ENCODE data around the gene SHC1. TPM values are rescaled to one million over a fixed set of nuclear protein-coding genes. Genes with fewer than 3 reads are reported as not detected.

SHC1 gene
- polyA plus RNA-seq, 1 of the 3 experiments (the other 2 are of a cell fraction) = 338 TPM

GRCh38 chr1:155012776-155013602 is 42.4 kb upstream of the SHC1 start (continued):
- TF ChIP-seq, protein P1, sequence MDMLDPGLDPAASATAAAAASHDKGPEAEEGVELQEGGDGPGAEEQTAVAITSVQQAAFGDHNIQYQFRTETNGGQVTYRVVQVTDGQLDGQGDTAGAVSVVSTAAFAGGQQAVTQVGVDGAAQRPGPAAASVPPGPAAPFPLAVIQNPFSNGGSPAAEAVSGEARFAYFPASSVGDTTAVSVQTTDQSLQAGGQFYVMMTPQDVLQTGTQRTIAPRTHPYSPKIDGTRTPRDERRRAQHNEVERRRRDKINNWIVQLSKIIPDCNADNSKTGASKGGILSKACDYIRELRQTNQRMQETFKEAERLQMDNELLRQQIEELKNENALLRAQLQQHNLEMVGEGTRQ (IDR thresholded peaks at IDR 0.05; ENCODE audit: borderline replicate concordance, low read depth, low read length) = no peak
- TF ChIP-seq SMC3 (IDR thresholded peaks at IDR 0.05; ENCODE audit: low read depth, low read length) = no peak
- TF ChIP-seq TCF12 (IDR thresholded peaks at IDR 0.05) = no peak

DNA sequence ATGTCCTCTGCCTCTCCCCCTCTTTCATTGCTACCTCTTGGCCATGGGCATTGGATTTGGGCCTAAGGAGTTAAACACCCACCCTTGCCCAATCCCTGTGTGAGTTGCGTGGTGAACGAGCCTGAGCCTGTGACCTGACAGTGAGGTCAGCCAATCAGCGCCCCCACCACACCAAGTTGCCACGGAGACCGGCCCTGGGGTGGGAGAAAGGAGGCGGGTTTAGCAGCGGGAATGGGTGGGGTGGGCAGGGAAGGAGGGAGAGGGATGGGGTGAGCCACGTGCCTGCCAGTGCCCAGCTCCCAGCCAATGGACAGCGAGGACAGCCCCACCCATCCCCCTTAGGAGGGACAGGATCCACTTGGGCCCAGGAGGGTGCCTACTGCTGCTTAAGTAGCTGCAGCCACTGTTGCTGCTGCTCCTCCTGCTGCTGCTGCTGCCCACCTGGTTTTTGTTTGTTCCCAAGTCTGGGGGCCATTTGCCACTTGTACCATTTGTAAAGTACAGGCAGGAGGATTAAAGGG is 41.5 kb upstream of the SHC1 start:
- POLR2A ChIA-PET = interaction anchor here (1.4 kb wide), 1 partner anchor 10 kb away, joined by 4 read pairs; no protein-coding TSS in a partner anchor
- CTCF ChIA-PET = interaction anchor here (0.7 to 9.3 kb wide), 8 partner anchors 9 to 134 kb away, joined by 3 to 149 read pairs (median 3); partner anchors contain the start of genes ADAM15 and ZBTB7B
- Histone ChIP-seq H2AFZ (ENCODE audit: low read depth) (no peak overlapping the region), H3K9ac (no peak overlapping the region), H3K4me1 (ENCODE audit: control insufficient read depth in 1 of 2, insufficient read depth in 2 of 2, low read depth in 1 of 2, low read length in 1 of 2) (peaks cover 0 to 12% of the 10 kb centered on the region in 2 experiments; a peak in 1 of 4 replicates), H3K36me3 (replicated peaks in 1 of 2; ENCODE audit: control insufficient read depth in 1 of 2, insufficient read depth in 2 of 2, low read length in 1 of 2) (peaks cover 0 to 22% of the 10 kb centered on the region in 2 experiments), H3K9me3 (no peaks in the 10 kb centered on the region), H3F3A (replicated peaks; ENCODE audit: insufficient read depth) (no peaks in the 10 kb centered on the region), H3K27me3 (ENCODE audit: insufficient read depth) (no peaks in the 10 kb centered on the region), H3K4me3 (ENCODE audit: low read depth in 2 of 2, low read length in 1 of 2) (no peak overlapping the region), H3K4me2 (no peak overlapping the region), H3K27ac (ENCODE audit: low read depth in 2 of 2, low read length in 1 of 2) (no peak overlapping the region; a peak in 1 of 4 replicates), H3K9me2 (no peaks in the 10 kb centered on the region), H3K79me2 (ENCODE audit: insufficient read depth) (no peaks in the 10 kb centered on the region), H4K20me1 (ENCODE audit: insufficient read depth) (peaks cover 3% of the 10 kb centered on the region; the same call in 1 of the 2 replicates)
- WGBS (ENCODE audit: low lambda C conversion rate) = 77% methylated on average over 5 of the region's 9 CpGs
- TF ChIP-seq CHD2 (IDR thresholded peaks at IDR 0.05; ENCODE audit: low read length, partially characterized antibody) (no peak), NFIC (IDR thresholded peaks at IDR 0.05; ENCODE audit: borderline replicate concordance) (no peak), MAX (IDR thresholded peaks at IDR 0.05; ENCODE audit: low read depth) (no peak), ZBTB33 (IDR thresholded peaks at IDR 0.05; ENCODE audit: borderline replicate concordance, low read depth) (no peak), TAF1 (IDR thresholded peaks at IDR 0.05; ENCODE audit: borderline replicate concordance, low read depth, low read length) (no peak), FOXM1 (IDR thresholded peaks at IDR 0.05; ENCODE audit: low read depth) (no peak)
- DNase-seq = peak; percentile 81

All from SK-N-SH (cell line).